Stimulated activated naive CD8-positive, alpha-beta T cell treated with anti-CD3 and anti-CD28 coated beads, Interleukin-15, Interleukin-2, amounts not matched to agents 100 U/mL and 50 U/mL, for 24 hours (primary cell): Measurements from ENCODE around the gene PTPN11.
"Not testable (repeated sequence)": the region's sequence is repeated elsewhere in the genome, so short reads cannot be mapped to it uniquely, and the experiment has no call there.

ENCODE experiments used
- ATAC-seq: fragments of 150-1000 bp; cut with Tn5 transposase; one replicate; pipeline ENCODE4 v1.10.0; 2021
- DNase-seq: peaks from one replicate; pipeline ENCODE4 v3.0.0; 2021

Gene PTPN11

DNA sequence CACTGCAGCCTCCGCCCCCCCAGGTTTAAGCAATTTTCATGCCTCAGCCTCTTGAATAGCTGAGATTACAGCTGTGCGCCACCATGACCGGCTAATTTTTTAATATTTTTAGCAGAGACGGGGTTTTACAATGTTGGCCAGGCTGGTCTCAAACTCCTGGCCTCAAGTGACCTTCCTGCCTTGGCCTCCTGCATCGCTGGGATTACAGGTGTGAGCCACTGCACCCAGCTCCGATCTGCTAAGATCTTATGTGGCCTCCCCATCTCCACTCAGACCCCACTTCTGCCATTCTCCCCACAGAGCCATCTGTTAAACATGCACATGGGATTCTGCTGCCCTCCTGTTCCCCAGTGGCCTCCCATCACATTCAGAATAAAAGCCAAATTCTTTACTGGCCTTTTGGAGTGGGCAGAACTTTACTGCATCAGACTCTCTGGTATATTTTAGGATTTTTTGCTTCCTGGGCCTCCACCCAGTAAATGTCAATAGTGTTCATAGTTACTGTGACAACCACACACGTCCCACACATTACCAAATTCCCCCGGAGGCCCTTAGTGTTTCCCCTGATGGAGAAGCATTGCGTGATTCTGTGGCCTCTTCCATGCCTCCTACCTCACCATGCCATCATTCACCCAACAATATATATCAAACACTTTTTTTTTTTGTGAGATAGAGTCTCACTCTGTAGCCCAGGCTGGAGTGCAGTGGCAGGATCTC is 96.3 kb downstream of the PTPN11 start:
- peak; percentile 66 for ATAC-seq
- no peak for DNase-seq

DNA sequence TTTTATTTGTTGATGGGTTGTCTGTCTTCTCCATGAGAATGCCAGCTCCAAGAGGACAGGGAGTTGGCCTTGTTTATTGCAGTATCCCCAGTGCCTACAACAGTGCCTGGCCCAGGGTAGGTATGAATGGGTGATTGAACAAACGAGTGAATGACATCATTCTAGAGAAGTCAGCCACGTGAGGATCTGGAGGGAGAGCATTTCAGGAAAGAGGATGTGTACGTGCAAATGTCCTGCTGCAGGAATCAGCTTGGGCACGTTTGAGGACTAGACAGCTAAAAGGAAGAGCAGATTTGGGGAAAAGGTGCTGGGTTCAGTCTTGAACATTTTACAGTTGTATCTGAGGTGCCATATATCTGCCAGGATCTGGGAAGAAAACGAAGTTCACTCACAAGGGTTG is 97.1 kb downstream of the PTPN11 start:
- ATAC-seq (no peak), DNase-seq (no peak)

DNA sequence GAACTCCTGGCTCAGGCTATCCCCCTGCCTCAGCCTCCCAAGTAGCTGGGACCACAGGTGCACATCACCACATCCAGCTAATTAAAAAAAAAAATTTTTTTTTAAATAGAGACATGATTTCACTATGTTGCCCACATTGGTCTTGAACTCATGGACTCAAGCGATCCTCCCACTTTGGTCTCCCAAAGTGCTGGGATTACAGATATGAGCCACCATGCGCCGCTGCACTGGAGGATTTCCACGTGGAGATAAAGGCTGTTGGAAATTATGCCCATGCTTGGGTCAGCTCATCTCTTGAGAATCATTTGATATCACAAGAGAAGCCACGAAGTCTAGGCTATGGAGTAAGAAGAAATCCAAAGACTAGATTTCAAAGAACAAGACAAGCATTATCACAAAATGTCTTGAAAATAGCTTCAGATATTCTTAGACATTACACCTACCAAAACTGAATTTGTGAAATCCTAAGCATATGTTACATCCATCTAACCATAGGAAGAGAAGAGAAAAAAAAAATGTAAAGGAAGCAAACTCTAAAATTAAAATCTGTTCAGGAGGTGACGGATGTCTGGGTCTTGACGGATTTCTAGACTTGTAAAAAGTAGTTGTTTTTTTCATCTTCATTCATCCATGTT is 99.1 kb downstream of the PTPN11 start:
- DNase-seq = no peak
- ATAC-seq = no peak

DNA sequence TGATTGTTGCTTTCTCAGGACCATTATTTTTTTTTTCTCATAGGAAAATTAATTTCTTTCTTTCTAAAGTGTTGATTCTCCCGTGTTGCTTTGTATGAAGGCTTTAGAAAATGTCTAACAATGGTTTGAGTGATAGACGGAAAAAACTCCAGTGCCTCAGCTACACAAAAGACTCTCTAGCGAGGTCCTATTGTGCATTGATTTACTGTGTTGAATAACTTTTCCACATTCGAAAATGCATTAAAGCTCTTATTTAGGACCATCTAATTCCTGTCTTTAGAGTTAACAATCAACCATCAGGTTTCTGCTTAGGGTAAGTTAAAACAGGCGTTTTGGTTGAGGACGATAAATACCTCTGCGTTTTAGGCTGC is 99.6 kb downstream of the PTPN11 start:
- ATAC-seq (no peak), DNase-seq (no peak)

DNA sequence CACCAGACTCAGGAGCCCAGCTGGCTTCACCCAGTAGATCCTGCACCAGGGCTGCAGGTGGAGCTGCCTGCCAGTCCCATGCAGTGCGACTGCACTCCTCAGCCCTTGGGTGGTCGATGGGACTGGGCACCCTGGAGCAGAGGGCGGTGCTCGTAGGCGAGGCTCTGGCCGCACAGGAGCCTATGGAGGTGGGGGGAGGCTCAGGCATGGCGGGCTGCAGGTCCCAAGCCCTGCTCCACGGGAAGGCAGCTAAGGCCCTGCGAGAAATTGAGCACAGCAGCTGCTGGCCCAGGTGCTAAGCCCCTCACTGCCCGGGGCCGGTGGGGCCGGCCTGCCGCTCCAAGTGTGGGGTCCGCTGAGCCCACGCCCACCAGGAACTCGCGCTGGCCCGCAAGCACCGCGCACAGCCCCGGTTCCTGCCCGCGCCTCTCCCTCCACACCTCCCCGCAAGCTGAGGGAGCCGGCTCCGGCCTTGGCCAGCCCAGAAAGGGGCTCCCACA is 101.1 kb downstream of the PTPN11 start:
- not testable (repeated sequence) for DNase-seq, ATAC-seq

DNA sequence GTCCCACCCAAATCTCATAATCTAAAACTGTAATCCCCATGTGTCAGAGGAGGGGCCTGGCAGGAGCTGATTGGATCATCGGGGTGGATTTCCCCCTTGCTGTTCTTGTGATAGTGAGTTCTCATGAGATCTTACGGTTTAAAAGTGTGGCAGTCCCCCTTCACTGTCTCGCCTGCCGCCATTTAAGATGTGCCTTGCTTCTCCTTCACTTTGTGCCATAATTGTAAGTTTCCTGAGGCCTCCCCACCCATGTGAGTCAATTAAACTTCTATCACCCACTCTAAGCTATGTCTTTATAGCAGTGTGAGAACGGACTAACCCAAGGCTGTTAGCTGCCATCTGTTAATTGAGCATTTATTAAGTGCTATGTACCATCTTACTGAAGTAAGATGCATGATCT is 105.1 kb downstream of the PTPN11 start:
- DNase-seq = no peak
- ATAC-seq = no peak

DNA sequence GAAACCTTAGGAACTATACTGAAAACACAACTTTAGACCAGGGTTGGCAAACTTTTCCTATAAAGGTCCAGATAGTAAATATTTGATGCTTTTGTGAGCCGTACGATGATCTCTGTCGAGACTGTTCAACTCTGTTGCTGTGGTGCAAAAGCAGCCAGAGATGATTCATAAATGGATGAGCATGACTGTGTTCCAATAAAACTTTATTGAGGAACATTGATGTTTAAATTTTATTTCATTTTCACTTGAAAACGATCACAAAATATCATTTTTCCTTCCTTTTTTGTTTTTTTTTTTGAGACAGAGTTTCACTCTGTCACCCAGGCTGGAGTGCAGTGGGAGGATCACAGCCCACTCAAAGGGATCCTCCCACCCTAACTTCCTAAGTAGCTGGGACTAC is 105.5 kb downstream of the PTPN11 start:
- ATAC-seq (no peak), DNase-seq (no peak)

DNA sequence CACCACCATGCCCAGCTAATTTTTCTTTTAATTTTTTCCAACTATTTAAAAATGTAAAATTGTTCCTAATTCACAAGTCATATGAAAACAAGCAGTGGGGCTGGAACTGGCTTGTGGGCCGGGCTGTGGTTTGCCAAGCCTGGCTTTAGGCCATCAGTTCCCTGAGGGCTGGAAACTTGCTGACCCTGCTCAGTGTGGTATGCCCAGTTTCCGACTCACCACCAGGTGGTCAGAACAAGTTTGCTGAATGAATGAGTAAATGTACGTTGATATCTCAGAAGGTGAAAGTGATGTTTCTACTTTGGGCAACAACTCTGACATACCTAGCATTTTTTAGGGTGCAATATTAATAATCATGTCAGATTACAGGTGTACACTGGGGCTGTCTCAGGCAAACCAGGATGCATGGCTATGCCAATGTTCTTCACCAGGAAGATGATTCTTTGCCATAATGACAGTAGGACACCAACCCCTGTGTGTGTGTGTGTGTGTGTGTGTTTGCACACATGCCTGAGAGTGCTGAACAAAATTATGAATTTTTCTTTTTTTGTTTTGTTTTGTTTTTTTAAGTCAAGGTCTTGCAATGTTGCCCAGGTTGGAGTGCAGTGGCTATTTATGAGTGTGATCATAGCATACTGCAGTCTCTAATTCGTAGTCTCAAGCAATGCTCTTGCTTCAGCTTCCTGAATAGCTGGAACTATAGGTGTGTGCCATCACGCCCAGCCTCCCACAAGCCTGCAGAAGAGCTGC is 106.1 kb downstream of the PTPN11 start:
- no peak for ATAC-seq
- no peak for DNase-seq

DNA sequence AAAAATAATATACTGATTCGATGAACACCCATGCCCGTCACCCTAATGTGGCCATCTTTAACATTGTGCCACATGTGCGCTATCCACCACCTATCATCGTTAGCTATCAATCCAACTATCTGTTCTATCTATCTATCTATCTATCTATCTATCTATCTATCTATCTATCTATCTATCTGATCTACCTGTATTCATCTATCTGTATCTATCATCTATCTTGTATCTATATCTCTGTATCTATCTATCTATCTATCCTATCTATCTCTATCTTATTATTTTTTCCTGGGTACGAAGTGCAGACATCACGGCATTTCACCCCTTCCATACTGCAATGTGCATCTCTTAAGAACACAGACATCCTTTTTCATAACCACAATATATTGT is 106.7 kb downstream of the PTPN11 start:
- no peak for DNase-seq
- no peak for ATAC-seq

DNA sequence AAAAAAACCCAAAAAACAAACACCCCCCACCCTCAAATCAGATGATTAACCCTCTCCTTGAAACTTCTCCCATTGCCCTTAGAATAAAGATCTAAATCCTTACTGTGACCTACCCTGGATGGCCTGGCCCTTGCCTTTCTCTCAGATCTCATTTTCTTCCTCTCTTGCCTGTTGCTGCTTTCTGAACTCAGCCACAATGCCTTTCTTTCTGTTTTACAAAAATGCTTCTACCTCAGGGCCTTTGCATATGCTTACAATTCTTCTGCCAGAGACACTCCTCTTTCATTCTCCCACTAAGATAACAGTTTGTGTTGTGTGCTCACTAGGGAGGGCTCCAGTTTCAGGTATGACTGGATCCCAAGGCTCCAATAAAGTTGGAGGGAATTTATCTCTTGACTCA is 108.3 kb downstream of the PTPN11 start:
- ATAC-seq = no peak
- DNase-seq = no peak

DNA sequence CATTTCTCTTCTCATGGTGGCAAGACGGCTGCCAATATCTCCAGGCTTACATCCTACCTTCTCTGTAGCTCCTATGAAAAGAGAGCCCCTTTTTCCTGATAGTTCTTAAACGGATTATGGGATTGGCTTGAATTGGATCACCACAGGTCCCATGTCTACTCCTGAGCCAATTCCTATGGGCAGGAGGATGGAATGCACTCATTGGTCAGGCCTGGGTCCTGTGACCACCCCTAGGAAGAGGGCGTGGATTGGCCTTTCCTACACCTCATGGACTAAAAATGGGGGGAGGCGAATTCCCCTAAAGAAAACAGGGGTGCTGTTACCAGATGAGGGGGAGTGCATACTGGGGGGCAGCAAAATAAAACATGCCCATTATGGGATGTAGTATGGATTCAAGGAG is 108.8 kb downstream of the PTPN11 start:
- no peak for ATAC-seq
- no peak for DNase-seq

DNA sequence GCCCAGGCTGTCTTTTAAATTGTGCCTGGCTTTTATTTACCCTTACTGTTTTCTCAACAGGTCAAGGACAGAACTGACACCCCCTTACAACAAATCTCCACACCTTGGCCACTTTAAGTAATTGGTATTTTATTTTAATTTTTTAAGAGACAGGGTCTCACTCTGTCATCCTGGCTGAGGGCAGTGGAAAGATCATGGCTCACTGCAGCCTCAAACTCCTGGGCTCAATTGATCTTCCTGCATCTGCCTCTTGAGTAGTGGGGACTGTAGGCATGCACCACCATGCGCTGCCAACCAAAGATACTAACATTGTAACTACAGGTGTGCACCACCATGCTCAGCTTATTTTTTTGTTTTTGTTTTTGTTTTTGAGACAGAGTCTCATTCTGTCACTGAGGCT is 109.8 kb downstream of the PTPN11 start:
- ATAC-seq = no peak
- no peak for DNase-seq

DNA sequence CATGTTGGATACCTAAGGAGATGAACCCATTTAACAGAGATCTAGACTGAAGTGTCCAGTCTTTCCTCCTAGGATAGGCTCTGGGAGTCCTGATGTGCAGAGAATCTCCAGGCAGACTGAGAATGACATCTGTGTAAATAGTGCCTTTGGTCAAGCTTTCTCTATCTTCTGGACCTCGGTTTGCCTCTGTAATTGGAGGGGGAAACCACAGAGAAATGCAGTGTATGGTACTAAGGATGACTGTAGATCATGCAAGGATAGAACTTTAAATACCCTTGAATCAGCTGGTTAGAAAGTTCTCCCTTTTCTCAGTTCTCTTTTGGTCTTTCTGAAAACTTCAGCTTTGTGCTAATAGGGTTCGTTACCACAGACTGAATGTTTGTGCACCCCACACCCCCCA is 112.2 kb downstream of the PTPN11 start:
- ATAC-seq (no peak), DNase-seq (no peak)

DNA sequence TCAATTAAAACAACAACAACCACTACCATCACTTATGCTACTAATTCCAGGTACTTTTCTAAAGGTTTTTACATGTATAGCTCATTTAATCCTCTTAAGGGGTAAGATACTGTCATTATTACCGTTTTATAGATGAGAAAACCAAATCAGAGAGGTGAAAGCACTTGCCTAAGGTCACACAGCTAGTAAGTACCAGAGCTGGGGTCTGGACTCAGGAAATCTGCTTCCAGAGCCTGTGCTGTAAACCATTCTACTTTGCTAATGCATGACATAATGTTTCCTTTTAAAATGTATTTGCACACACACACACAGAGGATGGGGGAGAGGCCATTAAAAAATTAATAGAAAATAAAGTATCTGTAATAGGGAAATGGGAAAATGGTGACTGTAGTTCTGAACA is 113.4 kb downstream of the PTPN11 start:
- ATAC-seq = no peak

DNA sequence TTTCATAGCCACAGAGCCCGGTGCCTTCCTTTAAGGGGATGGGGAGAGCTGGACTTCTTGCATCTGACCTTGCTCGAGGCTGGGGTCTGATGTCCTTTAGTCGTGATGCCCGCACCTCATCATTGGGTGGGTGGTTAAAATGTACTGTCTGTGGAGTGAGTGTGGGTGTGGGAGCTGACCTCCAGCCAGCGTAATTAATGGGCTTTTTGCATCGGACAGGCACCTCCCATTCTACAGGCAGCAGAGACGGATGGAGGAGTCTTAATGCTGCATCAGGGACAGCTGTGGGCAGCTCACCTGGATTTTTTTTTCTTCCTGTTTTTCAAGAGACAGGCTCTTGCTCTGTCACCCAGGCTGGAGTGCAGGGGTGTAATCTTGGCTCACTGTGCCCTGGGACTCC is 114.8 kb downstream of the PTPN11 start:
- ATAC-seq (no peak), DNase-seq (no peak)

More for the DNA sequence above, 113.4 kb downstream of the PTPN11 start:
- no peak for DNase-seq

DNA sequence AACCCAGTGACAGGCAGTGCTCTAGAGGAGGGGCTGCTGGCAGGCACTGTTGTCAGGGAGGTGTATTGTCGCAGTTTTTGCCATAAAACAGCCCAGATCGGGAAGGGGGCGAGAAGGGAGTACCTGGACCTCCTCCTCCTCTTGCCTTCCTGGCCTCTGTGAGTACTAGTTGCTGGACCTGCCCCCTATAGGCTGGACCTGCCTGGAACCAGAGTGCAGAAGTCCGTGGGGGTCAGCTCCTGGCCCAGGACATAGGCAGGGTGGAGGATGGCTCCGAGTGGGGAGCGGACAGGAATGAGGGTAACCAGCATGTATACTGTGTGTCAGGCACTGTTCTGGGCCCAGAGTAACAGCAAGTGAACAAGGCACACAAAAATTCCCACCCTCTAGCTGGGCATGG is 116.3 kb downstream of the PTPN11 start:
- no peak for DNase-seq
- ATAC-seq = no peak

DNA sequence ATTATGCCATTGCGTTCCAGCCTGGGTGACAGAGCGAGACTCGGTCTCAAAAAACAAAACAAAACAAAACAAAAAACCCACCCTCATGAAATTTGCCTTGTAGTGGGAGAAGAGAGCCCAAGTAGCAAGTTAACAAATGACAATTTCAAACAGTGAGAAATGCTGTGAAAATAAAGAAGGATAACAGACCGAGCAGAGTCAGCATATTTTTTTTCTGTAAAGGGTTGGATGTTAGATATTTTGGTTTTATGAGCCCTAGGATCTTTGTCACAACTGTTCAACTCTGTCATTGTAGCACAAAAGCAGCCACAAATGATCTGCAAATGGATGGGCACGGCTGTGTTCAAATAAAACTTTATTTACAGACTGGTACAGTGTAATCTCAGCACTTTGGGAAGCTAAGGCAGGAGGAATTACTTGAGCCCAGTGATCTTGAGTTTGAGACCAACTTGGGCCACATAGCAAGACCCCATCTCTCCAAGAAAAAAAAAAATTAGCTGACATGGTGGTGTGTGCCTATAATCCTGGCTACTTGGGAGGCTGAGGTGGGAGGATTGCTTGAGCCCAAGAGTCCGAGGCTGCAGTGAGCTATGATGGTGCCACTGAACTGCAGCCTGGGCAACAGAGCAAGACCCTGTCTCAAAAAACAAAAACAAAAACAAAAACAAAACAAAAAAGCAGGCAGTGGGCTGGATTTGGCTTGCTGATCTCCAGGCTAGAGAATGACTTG is 117.1 kb downstream of the PTPN11 start:
- DNase-seq (no peak), ATAC-seq (no peak)

DNA sequence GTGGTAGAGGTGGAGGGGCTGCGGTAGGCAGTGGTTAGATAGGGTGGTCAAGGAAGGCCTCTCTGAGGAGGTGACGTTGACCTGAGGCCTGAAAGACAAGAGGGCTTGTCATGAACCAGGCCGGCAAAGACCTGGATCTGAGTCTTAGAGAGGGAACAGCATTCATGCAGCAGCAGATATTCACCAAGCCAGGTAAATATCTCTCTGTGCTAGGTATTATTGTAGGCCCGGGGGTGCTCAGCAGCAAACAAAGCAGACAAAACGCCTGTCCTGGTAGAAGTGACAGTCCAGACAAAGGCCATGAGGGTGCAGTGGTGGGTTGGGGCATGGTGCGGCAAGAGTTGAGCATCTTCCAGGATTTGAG is 117.6 kb downstream of the PTPN11 start:
- DNase-seq (no peak), ATAC-seq (no peak)

DNA sequence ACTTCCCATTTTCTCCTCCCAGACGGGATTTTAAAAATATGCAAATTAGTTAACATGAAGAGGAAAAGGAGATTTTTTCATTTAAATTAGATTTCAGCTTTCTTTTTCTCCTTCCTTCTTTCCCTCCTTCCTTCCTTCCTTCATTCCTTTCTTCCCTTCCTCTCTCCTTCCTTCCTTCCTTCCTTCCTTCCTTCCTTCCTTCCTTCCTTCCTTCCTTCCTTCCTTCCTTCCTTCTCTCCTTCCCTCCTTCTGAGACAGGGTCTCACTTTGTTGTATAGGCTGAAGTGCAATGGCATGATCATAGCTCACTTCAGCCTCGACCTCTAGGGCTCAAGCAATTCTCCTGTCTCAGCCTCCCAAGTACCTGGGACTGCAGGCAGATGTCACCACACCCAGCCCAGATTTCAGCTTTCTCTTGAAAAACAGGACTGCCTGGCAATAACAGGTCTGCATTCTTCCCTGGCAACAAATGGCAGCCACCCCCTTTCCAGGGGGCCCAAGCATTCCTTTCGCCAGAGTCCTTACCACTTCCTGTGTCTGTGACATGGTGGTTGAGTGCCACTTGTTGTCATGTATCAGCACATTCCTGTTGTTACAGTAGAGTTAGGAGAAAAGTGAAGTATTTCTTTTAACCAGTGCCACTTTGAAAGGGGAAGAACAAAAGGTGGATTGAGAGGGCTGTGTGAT is 119.1 kb downstream of the PTPN11 start:
- no peak for DNase-seq
- ATAC-seq = no peak

DNA sequence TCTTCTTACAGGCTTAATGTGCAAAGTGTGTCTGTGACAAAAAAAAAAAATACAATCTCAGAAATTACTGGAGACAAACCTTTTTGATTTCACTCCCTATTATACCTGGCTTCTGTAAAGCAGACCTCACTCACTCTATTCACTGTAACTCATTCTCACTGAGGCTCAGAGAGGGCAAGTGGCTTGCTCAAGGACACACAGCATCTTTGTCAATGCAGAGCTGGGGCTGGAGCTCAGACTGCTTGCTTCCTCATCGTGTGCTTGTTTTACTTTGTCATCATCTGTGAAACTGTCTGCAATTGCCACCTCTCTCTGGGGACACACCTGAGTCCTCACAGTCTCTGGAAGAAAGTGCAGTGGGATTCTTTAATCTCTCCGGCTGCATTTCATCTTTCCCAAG is 120.0 kb downstream of the PTPN11 start:
- ATAC-seq (no peak), DNase-seq (no peak)

DNA sequence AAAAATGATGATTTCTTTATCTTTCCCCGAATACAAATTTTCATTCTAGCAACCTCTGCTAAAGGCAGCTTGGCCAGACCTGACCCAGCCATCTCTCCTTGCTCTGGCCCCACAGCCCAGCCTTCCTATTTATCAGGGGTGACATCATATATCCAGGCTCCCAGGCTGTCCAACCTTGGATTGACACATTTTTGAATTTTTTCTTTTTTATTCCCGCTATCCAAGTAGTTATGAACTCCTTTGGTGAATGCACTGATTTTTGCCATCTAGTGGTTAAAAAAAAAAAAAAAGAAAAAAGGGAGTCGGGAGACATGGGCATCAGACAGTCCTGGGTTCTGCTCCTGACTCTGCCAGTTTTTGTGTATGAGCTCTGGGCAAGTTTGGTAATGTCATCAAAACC is 120.5 kb downstream of the PTPN11 start:
- ATAC-seq (no peak), DNase-seq (no peak)

DNA sequence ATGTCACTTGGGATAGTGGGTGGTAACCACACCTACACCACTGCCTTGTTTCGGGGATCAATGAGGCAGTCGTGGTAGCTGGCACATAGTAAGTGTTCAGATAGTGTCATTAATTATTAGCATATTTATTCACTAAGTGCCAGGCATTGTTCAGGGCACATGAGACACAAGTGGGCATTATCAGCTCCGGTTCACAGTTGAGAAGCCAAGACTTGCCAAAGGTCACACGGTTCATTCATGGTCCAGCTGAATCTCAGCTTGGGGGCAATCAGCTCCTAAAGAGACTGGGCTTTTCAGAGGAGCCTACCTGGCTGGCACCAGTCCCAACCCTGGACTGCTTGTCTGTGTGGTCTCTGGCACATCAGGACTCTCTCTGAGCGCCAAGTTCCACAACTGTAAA is 121.3 kb downstream of the PTPN11 start:
- ATAC-seq (no peak), DNase-seq (no peak)
